HCT116 (cell line): ENCODE results near the gene IL17B. TPM values are rescaled to one million over a fixed set of nuclear protein-coding genes. Genes with fewer than 3 reads are reported as not detected.

Source experiments
- ATAC-seq: fragments of 200-7000 bp; cut with Tn5 transposase; 2 replicates; pipeline ENCODE4 v1.9.1; 2020; ENCODE audit warnings: mild to moderate bottlenecking, moderate library complexity
- BruUV-seq: library from RNA; stranded (reverse); fragments of 400-500 nt; replicated peaks from 2 replicates; lab custom pipeline; 2021; lab: Mats Ljungman, UMichigan
- CTCF ChIA-PET: fragments of 300-600 bp; sonication (Branson Sonifier 250); formaldehyde crosslinking; loops from one replicate; lab custom pipeline; 2021; ENCODE audit warnings: antibody characterized with exemption; lab: Charles Lee
- POLR2A ChIA-PET: fragments of 300-600, 350-600 bp; sonication (Branson Sonifier 250); formaldehyde crosslinking; loops from one replicate; lab custom pipeline; 2021; ENCODE audit warnings: antibody characterized with exemption; lab: Charles Lee
- RAD21 ChIA-PET, 2 experiments: fragments of 300-600 bp; sonication (Branson Sonifier 250); formaldehyde crosslinking; loops; one replicate each; lab custom pipeline; 2023; ENCODE audit warnings: low total read pairs in 2 of 2; ENCODE audit not compliant: uncharacterized antibody in 2 of 2, unreplicated experiment in 2 of 2, low non-redundant PET in 1 of 2; lab: Charles Lee
- DNase-seq: peaks from one replicate; pipeline ENCODE4 v3.0.0-alpha.2; 2010; ENCODE audit warnings: low read depth, low spot score
- H2AFZ ChIP-seq: fragments of 200-600 bp; shearing (Covaris generic), sonication (generic); 2 replicates; pipeline ENCODE4 v1.6.1; 2017; ENCODE audit warnings: low read depth, mixed run types, mixed read lengths, antibody characterized with exemption, low read length; ENCODE audit not compliant: poor library complexity, severe bottlenecking
- H3K27ac ChIP-seq: 2 replicates; pipeline ENCODE4 v1.5.1; 2012; ENCODE audit warnings: low read depth, low read length
- H3K27me3 ChIP-seq: fragments of 200-600 bp; sonication (generic); 2 replicates; pipeline ENCODE4 v1.6.1; 2016; ENCODE audit warnings: mixed run types, low read length, mixed read lengths; ENCODE audit not compliant: insufficient read depth
- H3K36me3 ChIP-seq, 2 experiments: fragments of 200-500 bp in 1 of 2; fragments of 200-600 bp in 1 of 2; sonication (Bioruptor generic) in 1 of 2; sonication (generic) in 1 of 2; 2 replicates each; pipeline versions ENCODE4 v1.5.1 to v1.6.1; 2014 to 2016; ENCODE audit warnings: low read length in 2 of 2, inconsistent platforms in 1 of 2, mixed read lengths in 1 of 2, mixed run types in 1 of 2; ENCODE audit not compliant: insufficient read depth in 2 of 2, control insufficient read depth in 1 of 2
- H3K4me1 ChIP-seq, 2 experiments: fragments of 200-600 bp in 1 of 2; sonication (generic) in 1 of 2; 2 replicates each; pipeline versions ENCODE4 v1.5.1 to v1.6.1; 2012 to 2017; ENCODE audit warnings: low read length in 2 of 2, inconsistent platforms in 1 of 2, mild to moderate bottlenecking in 1 of 2, mixed read lengths in 1 of 2, mixed run types in 1 of 2, moderate library complexity in 1 of 2; ENCODE audit not compliant: insufficient read depth in 2 of 2, control insufficient read depth in 1 of 2
- H3K4me2 ChIP-seq: fragments of 200-600 bp; sonication (generic); 2 replicates; pipeline ENCODE4 v1.6.1; 2017; ENCODE audit warnings: mixed run types, low read length, mixed read lengths
- H3K4me3 ChIP-seq, 2 experiments: fragments of 200-600 bp in 1 of 2; sonication (generic) in 1 of 2; replicated peaks in 1 of 2; 2 replicates each; pipeline ENCODE4 v1.5.1; 2011 to 2016; ENCODE audit warnings: low read length in 2 of 2, control low read depth in 1 of 2, low read depth in 1 of 2, mild to moderate bottlenecking in 1 of 2, mixed read lengths in 1 of 2, mixed run types in 1 of 2
- H3K79me2 ChIP-seq: fragments of 200-600 bp; sonication (generic); 2 replicates; pipeline ENCODE4 v1.6.1; 2017; ENCODE audit warnings: mild to moderate bottlenecking, mixed run types, low read length, moderate library complexity, mixed read lengths; ENCODE audit not compliant: insufficient read depth
- H3K9ac ChIP-seq: fragments of 200-600 bp; sonication (generic); 2 replicates; pipeline ENCODE4 v1.6.1; 2016; ENCODE audit warnings: low read length, mixed read lengths
- H3K9me2 ChIP-seq: fragments of 200-600 bp; sonication (generic), shearing (Covaris generic); 2 replicates; pipeline ENCODE4 v1.6.1; 2017; ENCODE audit warnings: mixed run types, mild to moderate bottlenecking, moderate library complexity; ENCODE audit not compliant: insufficient read depth
- H3K9me3 ChIP-seq, 2 experiments: fragments of 200-500 bp in 1 of 2; fragments of 200-600 bp in 1 of 2; sonication (Bioruptor generic) in 1 of 2; sonication (generic) in 1 of 2; 2 replicates each; pipeline ENCODE4 v1.6.1; 2014 to 2017; ENCODE audit warnings: low read length in 2 of 2, mixed read lengths in 2 of 2, inconsistent platforms in 1 of 2, low read depth in 1 of 2, mild to moderate bottlenecking in 1 of 2, mixed run types in 1 of 2, moderate library complexity in 1 of 2; ENCODE audit not compliant: control insufficient read depth in 1 of 2, insufficient read depth in 1 of 2
- H4K20me1 ChIP-seq: fragments of 200-600 bp; sonication (generic), shearing (Covaris generic); 2 replicates; pipeline ENCODE4 v1.6.1; 2017; ENCODE audit warnings: mixed run types, mild to moderate bottlenecking, moderate library complexity; ENCODE audit not compliant: insufficient read depth
- EGR1 ChIP-seq: IDR thresholded peaks from 2 replicates; pipeline ENCODE4 v1.6.1; 2012; ENCODE audit warnings: low read depth
- EZH2phosphoT487 ChIP-seq: fragments of 200-600 bp; IDR thresholded peaks from 2 replicates; pipeline ENCODE4 v1.6.1; 2018; ENCODE audit warnings: antibody characterized with exemption, borderline replicate concordance
- JUND ChIP-seq: IDR thresholded peaks from 2 replicates; pipeline ENCODE4 v1.6.1; 2012
- SIN3A ChIP-seq: IDR thresholded peaks from 2 replicates; pipeline ENCODE4 v1.6.1; 2012; ENCODE audit warnings: low read depth
- SRF ChIP-seq: IDR thresholded peaks from 2 replicates; pipeline ENCODE4 v1.6.1; 2012; ENCODE audit warnings: low read depth
- ZNF274 ChIP-seq: fragments of 200-500 bp; sonication (Bioruptor generic); IDR thresholded peaks from 2 replicates; pipeline ENCODE4 v1.6.1; 2014; ENCODE audit warnings: mild to moderate bottlenecking, low read depth, low read length, inconsistent platforms
- intact Hi-C: fragments of 100-400 bp; cut with micrococcal nuclease; formaldehyde crosslinking; loops from 2 replicates; pipeline ENCODE4 v1.10.0; 2022
- total RNA-seq: library from RNA; stranded (reverse); gene quantifications from one replicate; pipeline ENCODE4 v1.2.1, GENCODE V29; 2021; ENCODE audit not compliant: unreplicated experiment
- TF ChIP-seq, protein P1 (sequence below): IDR thresholded peaks from 2 replicates; pipeline ENCODE4 v1.6.1; 2011; ENCODE audit warnings: mild to moderate bottlenecking, low read length, moderate library complexity; ENCODE audit not compliant: insufficient replicate concordance; ENCODE audit errors: extremely low read depth
- TF ChIP-seq, protein P2 (sequence below): IDR thresholded peaks from 2 replicates; pipeline ENCODE4 v1.6.1; 2012
- TF ChIP-seq, protein P3 (sequence below): IDR thresholded peaks from 2 replicates; pipeline ENCODE4 v1.6.1; 2012; ENCODE audit warnings: low read depth
- TF ChIP-seq, protein P4 (sequence below), 3 experiments: fragments of 200-600 bp in 1 of 3; sonication (generic) in 1 of 3; IDR thresholded peaks in 2 of 3; conservative IDR thresholded peaks in 1 of 3; 2 replicates each; pipeline ENCODE4 v1.5.1; 2012 to 2017; ENCODE audit warnings: low read depth in 2 of 3, low read length in 2 of 3, antibody characterized with exemption in 1 of 3, borderline replicate concordance in 1 of 3, control low read depth in 1 of 3, mild to moderate bottlenecking in 1 of 3, mixed read lengths in 1 of 3, mixed run types in 1 of 3, moderate library complexity in 1 of 3; ENCODE audit not compliant: insufficient read depth in 1 of 3

IL17B gene
- total RNA-seq, 1 experiment from 2014 or later: 0.81 TPM

DNA sequence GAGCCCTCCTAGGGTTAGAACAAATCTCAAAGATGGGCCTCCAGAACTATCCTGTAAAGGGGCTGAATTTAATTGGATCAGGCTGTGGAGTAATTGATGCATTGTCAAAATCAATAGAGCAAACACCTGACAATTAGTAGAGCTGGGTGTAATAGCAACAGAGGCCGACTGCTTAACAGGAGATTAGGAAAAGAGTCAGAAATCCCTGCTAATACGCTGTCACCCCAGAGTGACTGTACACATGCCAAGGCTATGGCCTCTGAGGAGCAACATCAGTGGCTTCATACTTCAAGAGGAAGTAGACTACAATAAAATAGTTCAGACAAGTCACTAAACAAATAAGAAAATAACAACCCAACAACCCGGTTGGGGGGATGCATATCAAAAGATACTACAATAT, 52.5 kb downstream of the IL17B start:
- no peak for DNase-seq
- Histone ChIP-seq H3K9me3 (no peaks in the 10 kb centered on the region), H4K20me1 (no peaks in the 10 kb centered on the region), H3K27ac (no peak overlapping the region), H3K4me3 (no peak overlapping the region), H3K4me1 (peaks cover 2 to 7% of the 10 kb centered on the region in 2 experiments; a peak in 3 of 4 replicates), H3K9me2 (no peaks in the 10 kb centered on the region), H3K9ac (no peak overlapping the region), H3K4me2 (no peak overlapping the region), H2AFZ (no peak overlapping the region), H3K27me3 (no peaks in the 10 kb centered on the region), H3K36me3 (no peaks in the 10 kb centered on the region), H3K79me2 (no peaks in the 10 kb centered on the region)
- no peak for ATAC-seq
- intact Hi-C loops: no loop called here
- RAD21 ChIA-PET: no interaction called here
- BruUV-seq: no TSS peak
- POLR2A ChIA-PET: no interaction called here
- CTCF ChIA-PET: interaction anchor here (1.5 kb wide), 1 partner anchor 12 kb away, joined by 3 read pairs; no protein-coding TSS in a partner anchor
- TF ChIP-seq JUND (no peak), EZH2phosphoT487 (no peak), SRF (no peak), SIN3A (no peak), EGR1 (no peak), ZNF274 (no peak)
- TF ChIP-seq, protein P1, sequence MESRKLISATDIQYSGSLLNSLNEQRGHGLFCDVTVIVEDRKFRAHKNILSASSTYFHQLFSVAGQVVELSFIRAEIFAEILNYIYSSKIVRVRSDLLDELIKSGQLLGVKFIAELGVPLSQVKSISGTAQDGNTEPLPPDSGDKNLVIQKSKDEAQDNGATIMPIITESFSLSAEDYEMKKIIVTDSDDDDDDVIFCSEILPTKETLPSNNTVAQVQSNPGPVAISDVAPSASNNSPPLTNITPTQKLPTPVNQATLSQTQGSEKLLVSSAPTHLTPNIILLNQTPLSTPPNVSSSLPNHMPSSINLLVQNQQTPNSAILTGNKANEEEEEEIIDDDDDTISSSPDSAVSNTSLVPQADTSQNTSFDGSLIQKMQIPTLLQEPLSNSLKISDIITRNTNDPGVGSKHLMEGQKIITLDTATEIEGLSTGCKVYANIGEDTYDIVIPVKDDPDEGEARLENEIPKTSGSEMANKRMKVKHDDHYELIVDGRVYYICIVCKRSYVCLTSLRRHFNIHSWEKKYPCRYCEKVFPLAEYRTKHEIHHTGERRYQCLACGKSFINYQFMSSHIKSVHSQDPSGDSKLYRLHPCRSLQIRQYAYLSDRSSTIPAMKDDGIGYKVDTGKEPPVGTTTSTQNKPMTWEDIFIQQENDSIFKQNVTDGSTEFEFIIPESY: no peak
- TF ChIP-seq, protein P2, sequence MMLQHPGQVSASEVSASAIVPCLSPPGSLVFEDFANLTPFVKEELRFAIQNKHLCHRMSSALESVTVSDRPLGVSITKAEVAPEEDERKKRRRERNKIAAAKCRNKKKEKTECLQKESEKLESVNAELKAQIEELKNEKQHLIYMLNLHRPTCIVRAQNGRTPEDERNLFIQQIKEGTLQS: no peak
- TF ChIP-seq, protein P3, sequence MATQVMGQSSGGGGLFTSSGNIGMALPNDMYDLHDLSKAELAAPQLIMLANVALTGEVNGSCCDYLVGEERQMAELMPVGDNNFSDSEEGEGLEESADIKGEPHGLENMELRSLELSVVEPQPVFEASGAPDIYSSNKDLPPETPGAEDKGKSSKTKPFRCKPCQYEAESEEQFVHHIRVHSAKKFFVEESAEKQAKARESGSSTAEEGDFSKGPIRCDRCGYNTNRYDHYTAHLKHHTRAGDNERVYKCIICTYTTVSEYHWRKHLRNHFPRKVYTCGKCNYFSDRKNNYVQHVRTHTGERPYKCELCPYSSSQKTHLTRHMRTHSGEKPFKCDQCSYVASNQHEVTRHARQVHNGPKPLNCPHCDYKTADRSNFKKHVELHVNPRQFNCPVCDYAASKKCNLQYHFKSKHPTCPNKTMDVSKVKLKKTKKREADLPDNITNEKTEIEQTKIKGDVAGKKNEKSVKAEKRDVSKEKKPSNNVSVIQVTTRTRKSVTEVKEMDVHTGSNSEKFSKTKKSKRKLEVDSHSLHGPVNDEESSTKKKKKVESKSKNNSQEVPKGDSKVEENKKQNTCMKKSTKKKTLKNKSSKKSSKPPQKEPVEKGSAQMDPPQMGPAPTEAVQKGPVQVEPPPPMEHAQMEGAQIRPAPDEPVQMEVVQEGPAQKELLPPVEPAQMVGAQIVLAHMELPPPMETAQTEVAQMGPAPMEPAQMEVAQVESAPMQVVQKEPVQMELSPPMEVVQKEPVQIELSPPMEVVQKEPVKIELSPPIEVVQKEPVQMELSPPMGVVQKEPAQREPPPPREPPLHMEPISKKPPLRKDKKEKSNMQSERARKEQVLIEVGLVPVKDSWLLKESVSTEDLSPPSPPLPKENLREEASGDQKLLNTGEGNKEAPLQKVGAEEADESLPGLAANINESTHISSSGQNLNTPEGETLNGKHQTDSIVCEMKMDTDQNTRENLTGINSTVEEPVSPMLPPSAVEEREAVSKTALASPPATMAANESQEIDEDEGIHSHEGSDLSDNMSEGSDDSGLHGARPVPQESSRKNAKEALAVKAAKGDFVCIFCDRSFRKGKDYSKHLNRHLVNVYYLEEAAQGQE: no peak
- TF ChIP-seq, protein P4, sequence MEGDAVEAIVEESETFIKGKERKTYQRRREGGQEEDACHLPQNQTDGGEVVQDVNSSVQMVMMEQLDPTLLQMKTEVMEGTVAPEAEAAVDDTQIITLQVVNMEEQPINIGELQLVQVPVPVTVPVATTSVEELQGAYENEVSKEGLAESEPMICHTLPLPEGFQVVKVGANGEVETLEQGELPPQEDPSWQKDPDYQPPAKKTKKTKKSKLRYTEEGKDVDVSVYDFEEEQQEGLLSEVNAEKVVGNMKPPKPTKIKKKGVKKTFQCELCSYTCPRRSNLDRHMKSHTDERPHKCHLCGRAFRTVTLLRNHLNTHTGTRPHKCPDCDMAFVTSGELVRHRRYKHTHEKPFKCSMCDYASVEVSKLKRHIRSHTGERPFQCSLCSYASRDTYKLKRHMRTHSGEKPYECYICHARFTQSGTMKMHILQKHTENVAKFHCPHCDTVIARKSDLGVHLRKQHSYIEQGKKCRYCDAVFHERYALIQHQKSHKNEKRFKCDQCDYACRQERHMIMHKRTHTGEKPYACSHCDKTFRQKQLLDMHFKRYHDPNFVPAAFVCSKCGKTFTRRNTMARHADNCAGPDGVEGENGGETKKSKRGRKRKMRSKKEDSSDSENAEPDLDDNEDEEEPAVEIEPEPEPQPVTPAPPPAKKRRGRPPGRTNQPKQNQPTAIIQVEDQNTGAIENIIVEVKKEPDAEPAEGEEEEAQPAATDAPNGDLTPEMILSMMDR (IDR thresholded peaks at IDR 0.05 in 2 of 3, conservative IDR thresholded peaks at IDR 0.05 in 1 of 3; ENCODE audit: borderline replicate concordance in 1 of 3, insufficient read depth in 1 of 3, low read depth in 2 of 3, low read length in 2 of 3): no peak
